Mesothelial cell of epicardium (in vitro differentiated cells): ENCODE measurements around the gene DNAH10. TPM values are rescaled to one million over a fixed set of nuclear protein-coding genes. Genes with fewer than 3 reads are reported as not detected.

Experiments used
- DNase-seq, 2 experiments: peaks; one replicate each; pipeline ENCODE4 v3.0.0; 2021; ENCODE audit warnings: low spot score in 2 of 2; ENCODE audit not compliant: unreplicated experiment in 2 of 2
- H3K27ac Mint-ChIP-seq: 2 replicates; pipeline ENCODE4 v1.8.0; 2021; ENCODE audit warnings: mixed read lengths
- H3K27me3 Mint-ChIP-seq: 2 replicates; pipeline ENCODE4 v1.8.0; 2021; ENCODE audit warnings: low read depth, mixed read lengths
- H3K36me3 Mint-ChIP-seq: 2 replicates; pipeline ENCODE4 v1.8.0; 2021; ENCODE audit warnings: mixed read lengths
- H3K4me1 Mint-ChIP-seq: 2 replicates; pipeline ENCODE4 v1.8.0; 2021; ENCODE audit warnings: mixed read lengths
- H3K4me3 Mint-ChIP-seq: 2 replicates; pipeline ENCODE4 v1.8.0; 2021; ENCODE audit warnings: mild to moderate bottlenecking, moderate library complexity, mixed read lengths
- H3K9me3 Mint-ChIP-seq: 2 replicates; pipeline ENCODE4 v1.8.0; 2021; ENCODE audit warnings: mixed read lengths
- total RNA-seq: library from RNA; stranded (reverse); gene quantifications from 3 replicates; pipeline ENCODE4 v1.2.1, GENCODE V29; 2021
- TF ChIP-seq, protein P1 (sequence below): fragments of 200-600 bp; sonication (generic); IDR thresholded peaks from one replicate; pipeline ENCODE4 v1.5.0; 2021; ENCODE audit warnings: antibody characterized with exemption; ENCODE audit not compliant: unreplicated experiment

DNAH10 gene
- total RNA-seq, 1 donor from 2014 or later = 2.7 TPM

DNA sequence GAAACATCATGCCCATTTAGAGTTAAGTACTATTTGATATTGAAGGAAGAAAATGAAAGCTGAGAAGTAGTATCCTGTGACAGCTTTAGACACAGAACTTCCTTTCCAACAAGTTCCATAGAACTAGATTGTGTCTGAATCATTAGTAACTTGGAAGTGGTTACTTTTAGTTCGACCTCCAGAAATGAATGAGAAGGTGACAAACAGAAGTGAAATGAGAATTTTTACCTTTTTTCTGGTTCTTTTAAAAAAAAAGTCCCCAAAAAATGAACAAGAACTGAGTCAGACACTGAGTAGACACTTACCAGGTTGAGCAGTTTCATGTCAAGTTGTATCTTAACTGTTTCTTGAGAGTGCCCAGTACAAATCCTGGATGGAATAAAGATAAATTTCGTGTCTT lies 46.9 kb upstream of the DNAH10 start:
- Mint-ChIP-seq H3K4me3 (no peak overlapping the region), H3K27ac (no peak overlapping the region), H3K9me3 (no peaks in the 10 kb centered on the region), H3K4me1 (peaks cover 15% of the 10 kb centered on the region), H3K27me3 (no peaks in the 10 kb centered on the region), H3K36me3 (peaks cover 6% of the 10 kb centered on the region)
- no peak for DNase-seq
- TF ChIP-seq, protein P1, sequence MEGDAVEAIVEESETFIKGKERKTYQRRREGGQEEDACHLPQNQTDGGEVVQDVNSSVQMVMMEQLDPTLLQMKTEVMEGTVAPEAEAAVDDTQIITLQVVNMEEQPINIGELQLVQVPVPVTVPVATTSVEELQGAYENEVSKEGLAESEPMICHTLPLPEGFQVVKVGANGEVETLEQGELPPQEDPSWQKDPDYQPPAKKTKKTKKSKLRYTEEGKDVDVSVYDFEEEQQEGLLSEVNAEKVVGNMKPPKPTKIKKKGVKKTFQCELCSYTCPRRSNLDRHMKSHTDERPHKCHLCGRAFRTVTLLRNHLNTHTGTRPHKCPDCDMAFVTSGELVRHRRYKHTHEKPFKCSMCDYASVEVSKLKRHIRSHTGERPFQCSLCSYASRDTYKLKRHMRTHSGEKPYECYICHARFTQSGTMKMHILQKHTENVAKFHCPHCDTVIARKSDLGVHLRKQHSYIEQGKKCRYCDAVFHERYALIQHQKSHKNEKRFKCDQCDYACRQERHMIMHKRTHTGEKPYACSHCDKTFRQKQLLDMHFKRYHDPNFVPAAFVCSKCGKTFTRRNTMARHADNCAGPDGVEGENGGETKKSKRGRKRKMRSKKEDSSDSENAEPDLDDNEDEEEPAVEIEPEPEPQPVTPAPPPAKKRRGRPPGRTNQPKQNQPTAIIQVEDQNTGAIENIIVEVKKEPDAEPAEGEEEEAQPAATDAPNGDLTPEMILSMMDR = no peak

DNA sequence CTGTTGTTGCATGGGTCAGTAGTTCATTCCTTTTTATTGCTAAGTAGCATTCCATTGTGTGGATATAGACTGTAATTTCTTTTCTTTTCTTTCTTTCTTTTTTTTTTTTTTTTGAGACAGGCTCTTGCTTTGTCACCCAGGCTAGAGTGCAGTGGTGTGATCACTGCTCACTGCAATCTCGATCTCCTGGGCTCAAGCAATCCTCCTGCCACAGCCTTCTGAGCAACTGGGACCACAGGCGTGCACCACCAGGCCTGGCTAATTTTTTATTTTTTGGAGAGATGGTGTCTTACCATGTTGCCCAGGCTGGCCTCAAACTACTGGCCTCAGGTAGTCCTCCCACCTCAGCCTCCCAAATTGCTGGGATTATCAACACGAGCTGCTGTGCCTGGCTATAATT lies 44.8 kb upstream of the DNAH10 start:
- Mint-ChIP-seq H3K27ac (no peak overlapping the region), H3K4me1 (peaks cover 12% of the 10 kb centered on the region), H3K27me3 (no peaks in the 10 kb centered on the region), H3K9me3 (no peaks in the 10 kb centered on the region), H3K36me3 (peaks cover 6% of the 10 kb centered on the region), H3K4me3 (no peak overlapping the region)
- no peak for DNase-seq
- TF ChIP-seq, protein P1 = no peak

DNA sequence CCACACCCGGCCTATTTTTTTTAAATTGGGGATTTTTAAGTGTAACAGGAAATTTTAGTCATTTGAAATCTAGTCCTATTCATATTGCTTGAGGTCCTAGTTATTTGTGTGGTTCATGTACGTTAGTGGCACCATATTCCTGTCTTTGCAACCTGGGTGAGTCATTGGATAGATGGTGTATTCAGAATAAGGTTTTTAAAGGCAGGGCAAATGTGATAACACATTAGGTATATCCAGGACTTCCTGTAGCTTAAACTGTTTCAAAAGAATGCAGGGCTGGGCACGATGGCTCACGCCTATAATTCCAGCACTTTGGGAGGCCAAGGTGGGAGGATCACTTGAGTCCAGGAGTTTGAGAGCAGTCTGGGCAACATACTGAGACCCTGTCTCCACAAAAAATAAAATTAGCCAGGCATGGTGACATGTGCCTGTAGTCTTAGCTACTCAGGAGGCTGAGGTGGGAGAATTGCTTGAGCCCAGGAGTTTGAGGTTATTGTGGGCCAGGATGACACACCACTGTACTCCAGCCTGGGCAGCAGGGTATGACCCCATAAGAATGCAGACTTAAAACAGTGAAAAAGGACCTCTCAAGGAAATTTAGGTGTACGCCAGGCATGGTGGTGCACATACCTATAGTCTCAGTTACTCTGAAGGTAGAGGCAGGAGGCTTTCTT lies 41.8 kb upstream of the DNAH10 start:
- no peaks in the 10 kb centered on the region for H3K9me3 Mint-ChIP-seq

DNA sequence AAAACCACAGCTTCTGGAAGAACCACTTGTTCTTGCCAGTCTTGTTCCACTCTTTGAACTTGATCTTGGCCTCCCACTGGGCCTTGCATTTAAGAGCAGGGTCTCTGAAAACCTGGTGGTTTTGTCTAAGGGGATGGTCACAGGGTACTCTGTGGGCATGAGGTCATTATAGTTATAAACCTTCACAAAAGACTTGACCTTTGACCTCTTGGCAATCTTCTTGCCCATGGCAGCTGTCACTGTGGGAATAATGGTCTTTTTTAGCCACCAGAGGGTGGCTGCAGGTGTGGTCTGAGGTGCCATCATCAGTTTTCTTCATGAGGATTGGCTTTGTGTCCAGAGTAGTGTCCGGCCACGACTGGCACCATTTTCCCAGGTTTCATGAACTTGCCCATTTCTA lies 40.9 kb upstream of the DNAH10 start:
- TF ChIP-seq, protein P1 = no peak
- no peak for DNase-seq
- H3K36me3 Mint-ChIP-seq = peaks cover 12% of the 10 kb centered on the region
- no peaks in the 10 kb centered on the region for H3K4me1 Mint-ChIP-seq
- H3K9me3 Mint-ChIP-seq = no peaks in the 10 kb centered on the region
- H3K27me3 Mint-ChIP-seq = no peaks in the 10 kb centered on the region
- H3K27ac Mint-ChIP-seq = no peak overlapping the region
- no peak overlapping the region for H3K4me3 Mint-ChIP-seq

More for the DNA sequence above, 41.8 kb upstream of the DNAH10 start:
- no peak overlapping the region for H3K27ac Mint-ChIP-seq
- TF ChIP-seq, protein P1 = no peak
- no peaks in the 10 kb centered on the region for H3K27me3 Mint-ChIP-seq
- H3K4me3 Mint-ChIP-seq = no peak overlapping the region
- no peak for DNase-seq
- H3K36me3 Mint-ChIP-seq = peaks cover 8% of the 10 kb centered on the region
- H3K4me1 Mint-ChIP-seq = no peaks in the 10 kb centered on the region

DNA sequence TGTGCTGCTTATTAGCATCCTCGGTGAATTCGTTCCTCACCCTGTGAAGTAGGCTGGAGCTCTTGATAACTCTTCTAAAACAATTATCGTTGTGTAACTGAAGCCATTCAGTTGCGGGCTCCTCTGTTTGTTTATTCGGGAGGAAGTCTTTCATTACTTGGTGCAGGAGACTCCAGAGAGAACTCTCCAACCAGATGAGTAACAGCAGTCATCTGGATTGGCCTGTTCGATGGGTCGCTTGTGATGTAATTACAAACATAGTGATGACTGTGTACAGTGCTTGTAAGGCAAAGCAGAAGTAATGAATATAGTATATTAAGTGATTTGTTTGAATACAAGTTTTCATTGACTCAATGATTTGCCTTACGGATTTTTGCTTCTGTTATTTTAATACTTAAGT lies 39.1 kb upstream of the DNAH10 start:
- Mint-ChIP-seq H3K27ac (no peak overlapping the region), H3K36me3 (peaks cover 21% of the 10 kb centered on the region), H3K4me3 (no peak overlapping the region), H3K27me3 (no peaks in the 10 kb centered on the region), H3K9me3 (no peaks in the 10 kb centered on the region), H3K4me1 (no peaks in the 10 kb centered on the region)
- TF ChIP-seq, protein P1 = no peak
- no peak for DNase-seq
